ENCODE measurements around the gene FARS2. TPM values are rescaled to one million over a fixed set of nuclear protein-coding genes. Genes with fewer than 3 reads are reported as not detected.

The FARS2 gene
- total RNA-seq, 3 donors from 2014 or later: 12.0 to 29.6 (median 24.3) TPM

DNA sequence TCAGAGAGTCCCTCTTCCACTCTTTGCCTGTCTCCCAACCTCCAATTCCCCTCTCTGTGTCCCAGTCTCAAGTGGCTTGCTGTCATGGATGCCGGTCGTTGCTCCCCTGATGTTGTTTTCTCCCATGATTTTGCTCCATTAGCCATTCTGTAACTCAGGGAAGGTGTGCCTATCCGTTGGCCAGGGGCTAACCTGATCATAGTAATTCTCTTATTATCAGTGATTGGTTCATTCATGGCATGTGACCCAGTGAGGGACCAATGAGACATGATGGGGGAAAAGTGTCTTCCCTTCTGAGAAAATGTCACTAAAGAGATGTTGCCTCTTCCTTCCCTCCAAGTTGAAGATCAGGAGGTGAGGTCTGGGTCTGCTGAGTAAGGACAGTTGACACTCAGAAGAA is 214.5 kb downstream of the FARS2 start:
- intact Hi-C loops (cut with DNase I; ENCODE audit: low total_unique reads): no loop called here
- Histone ChIP-seq H3K9me3 (no peaks in the 10 kb centered on the region), H3K36me3 (no peaks in the 10 kb centered on the region), H3K4me3 (no peak overlapping the region), H3K4me1 (no peaks in the 10 kb centered on the region), H3K27me3 (no peaks in the 10 kb centered on the region), H3K27ac (no peak overlapping the region)
- TF ChIP-seq, protein P1, sequence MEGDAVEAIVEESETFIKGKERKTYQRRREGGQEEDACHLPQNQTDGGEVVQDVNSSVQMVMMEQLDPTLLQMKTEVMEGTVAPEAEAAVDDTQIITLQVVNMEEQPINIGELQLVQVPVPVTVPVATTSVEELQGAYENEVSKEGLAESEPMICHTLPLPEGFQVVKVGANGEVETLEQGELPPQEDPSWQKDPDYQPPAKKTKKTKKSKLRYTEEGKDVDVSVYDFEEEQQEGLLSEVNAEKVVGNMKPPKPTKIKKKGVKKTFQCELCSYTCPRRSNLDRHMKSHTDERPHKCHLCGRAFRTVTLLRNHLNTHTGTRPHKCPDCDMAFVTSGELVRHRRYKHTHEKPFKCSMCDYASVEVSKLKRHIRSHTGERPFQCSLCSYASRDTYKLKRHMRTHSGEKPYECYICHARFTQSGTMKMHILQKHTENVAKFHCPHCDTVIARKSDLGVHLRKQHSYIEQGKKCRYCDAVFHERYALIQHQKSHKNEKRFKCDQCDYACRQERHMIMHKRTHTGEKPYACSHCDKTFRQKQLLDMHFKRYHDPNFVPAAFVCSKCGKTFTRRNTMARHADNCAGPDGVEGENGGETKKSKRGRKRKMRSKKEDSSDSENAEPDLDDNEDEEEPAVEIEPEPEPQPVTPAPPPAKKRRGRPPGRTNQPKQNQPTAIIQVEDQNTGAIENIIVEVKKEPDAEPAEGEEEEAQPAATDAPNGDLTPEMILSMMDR (IDR thresholded peaks at IDR 0.05): no peak
- TF ChIP-seq POLR2AphosphoS5 (IDR thresholded peaks at IDR 0.05) (no peak), POLR2A (IDR thresholded peaks at IDR 0.05) (no peak)
- no peak for DNase-seq (ENCODE audit: low spot score in 2 of 2)

DNA sequence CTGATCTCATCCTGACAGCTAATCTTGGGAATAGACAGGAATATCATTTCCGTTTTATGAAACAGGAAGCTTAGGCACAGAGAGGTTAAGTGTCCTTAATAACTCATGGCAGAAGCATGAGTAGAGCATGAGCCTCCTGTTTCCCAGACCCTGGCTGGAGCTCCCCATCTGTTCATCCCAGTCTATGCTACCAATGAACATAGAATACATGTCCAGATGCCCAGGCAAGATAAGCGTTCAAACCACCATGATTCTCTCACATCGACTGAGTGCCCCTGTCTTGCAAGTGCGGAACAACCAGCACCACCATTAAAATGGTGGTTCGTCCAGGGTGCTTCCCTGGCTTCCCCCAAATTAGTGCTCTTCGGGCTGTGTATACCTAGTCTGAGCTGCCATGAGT is 217.1 kb downstream of the FARS2 start:
- Histone ChIP-seq H3K4me1 (no peaks in the 10 kb centered on the region), H3K9me3 (no peaks in the 10 kb centered on the region), H3K36me3 (no peaks in the 10 kb centered on the region), H3K4me3 (no peak overlapping the region), H3K27ac (no peak overlapping the region), H3K27me3 (no peaks in the 10 kb centered on the region)
- no peak for DNase-seq (ENCODE audit: low spot score in 2 of 2)
- intact Hi-C loops (cut with DNase I; ENCODE audit: low total_unique reads): no loop called here
- TF ChIP-seq, protein P1 (IDR thresholded peaks at IDR 0.05): no peak
- TF ChIP-seq POLR2AphosphoS5 (IDR thresholded peaks at IDR 0.05): no peak
- TF ChIP-seq POLR2A (IDR thresholded peaks at IDR 0.05): no peak

DNA sequence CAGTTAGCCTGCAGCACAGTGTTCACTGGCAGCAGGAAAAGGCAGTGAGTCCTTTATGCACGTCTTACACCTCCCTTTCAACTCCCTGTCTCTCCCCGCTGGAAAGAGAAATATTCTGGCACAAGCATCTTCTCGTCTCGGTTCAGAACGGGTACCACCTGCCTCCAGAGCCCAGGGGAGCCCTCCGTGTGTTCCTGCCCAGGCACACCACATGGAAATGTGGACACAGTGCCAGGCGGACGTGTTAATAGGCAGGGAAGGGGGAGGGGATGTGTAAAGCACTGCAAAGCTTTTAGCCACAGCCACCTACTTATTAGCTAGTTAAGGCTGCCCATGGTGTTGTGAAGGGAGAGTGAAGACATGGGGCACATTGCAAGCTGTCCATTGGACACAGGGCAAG is 219.7 kb downstream of the FARS2 start:
- no peak for DNase-seq (ENCODE audit: low spot score in 2 of 2)
- no peaks in the 10 kb centered on the region for H3K4me1 ChIP-seq
- peak overlapping the region in 2 of 3 donors; percentile 26 to 56 for H3K4me3 ChIP-seq
- no peaks in the 10 kb centered on the region for H3K36me3 ChIP-seq
- no peak overlapping the region for H3K27ac ChIP-seq
- no peaks in the 10 kb centered on the region for H3K9me3 ChIP-seq
- H3K27me3 ChIP-seq: no peaks in the 10 kb centered on the region
- intact Hi-C loops (cut with DNase I; ENCODE audit: low total_unique reads): no loop called here
- TF ChIP-seq, protein P1 (IDR thresholded peaks at IDR 0.05): no peak
- no peak for TF ChIP-seq POLR2AphosphoS5 (IDR thresholded peaks at IDR 0.05)
- no peak for TF ChIP-seq POLR2A (IDR thresholded peaks at IDR 0.05)

DNA sequence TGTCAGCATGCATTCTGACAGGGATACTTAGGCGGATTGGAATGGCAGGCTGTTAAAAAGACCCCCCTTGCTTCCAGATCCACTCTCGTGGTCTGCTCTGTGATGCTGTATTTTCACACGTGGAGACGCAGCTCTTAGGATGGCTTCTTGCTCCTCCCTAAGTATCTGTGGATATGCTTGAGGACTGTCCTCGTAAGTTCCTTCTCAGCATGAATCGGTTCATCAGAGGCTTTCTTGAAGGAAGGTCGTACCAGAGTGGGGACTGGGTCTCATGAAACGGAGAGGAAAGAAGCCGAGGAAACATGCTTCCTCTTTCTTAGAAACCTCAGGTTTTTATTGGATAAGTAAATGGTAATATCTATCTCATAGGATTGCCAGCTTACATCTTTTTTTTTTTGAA is 220.4 kb downstream of the FARS2 start:
- Histone ChIP-seq H3K9me3 (no peaks in the 10 kb centered on the region), H3K4me3 (no peak overlapping the region), H3K36me3 (no peaks in the 10 kb centered on the region), H3K27ac (no peak overlapping the region), H3K4me1 (no peaks in the 10 kb centered on the region), H3K27me3 (no peaks in the 10 kb centered on the region)
- no peak for DNase-seq (ENCODE audit: low spot score in 2 of 2)
- intact Hi-C loops (cut with DNase I; ENCODE audit: low total_unique reads): no loop called here
- TF ChIP-seq, protein P1 (IDR thresholded peaks at IDR 0.05): no peak
- TF ChIP-seq POLR2A (IDR thresholded peaks at IDR 0.05) (no peak), POLR2AphosphoS5 (IDR thresholded peaks at IDR 0.05) (no peak)

DNA sequence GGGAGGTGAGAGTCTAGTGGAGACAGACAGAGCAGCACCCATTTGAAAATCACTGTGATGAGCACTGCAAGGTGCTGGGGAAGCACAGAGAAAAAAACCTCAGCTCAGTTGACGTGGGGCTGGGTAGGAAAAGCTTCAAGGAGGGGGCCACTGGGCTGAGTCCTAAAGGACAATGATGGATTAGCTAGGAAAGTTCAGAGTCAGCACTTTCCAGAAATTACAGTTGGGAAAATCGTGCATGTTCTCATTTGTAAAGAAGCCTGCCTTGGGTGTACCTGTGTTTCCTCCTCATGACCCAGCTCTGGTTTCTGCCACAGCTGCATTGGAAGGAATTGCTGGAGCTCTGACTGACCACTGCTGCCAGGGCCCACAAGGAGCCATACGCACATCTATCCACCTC is 221.3 kb downstream of the FARS2 start:
- H3K9me3 ChIP-seq: no peaks in the 10 kb centered on the region
- H3K27me3 ChIP-seq: no peaks in the 10 kb centered on the region
- intact Hi-C loops (cut with DNase I; ENCODE audit: low total_unique reads): no loop called here
- no peak for DNase-seq (ENCODE audit: low spot score in 2 of 2)
- no peak overlapping the region for H3K27ac ChIP-seq
- no peak overlapping the region for H3K4me3 ChIP-seq
- no peaks in the 10 kb centered on the region for H3K4me1 ChIP-seq
- H3K36me3 ChIP-seq: no peaks in the 10 kb centered on the region
- no peak for TF ChIP-seq POLR2A (IDR thresholded peaks at IDR 0.05)
- TF ChIP-seq, protein P1 (IDR thresholded peaks at IDR 0.05): no peak
- no peak for TF ChIP-seq POLR2AphosphoS5 (IDR thresholded peaks at IDR 0.05)
